ENCODE measurements around the gene STAC2. TPM values are rescaled to one million over a fixed set of nuclear protein-coding genes. Genes with fewer than 3 reads are reported as not detected.

Gene STAC2
- total and polyA plus RNA-seq, 9 of the 15 experiments (the other 6 are each of a cell fraction or from before 2014, with no cell fraction given): not detected

- TF ChIP-seq, protein P1, sequence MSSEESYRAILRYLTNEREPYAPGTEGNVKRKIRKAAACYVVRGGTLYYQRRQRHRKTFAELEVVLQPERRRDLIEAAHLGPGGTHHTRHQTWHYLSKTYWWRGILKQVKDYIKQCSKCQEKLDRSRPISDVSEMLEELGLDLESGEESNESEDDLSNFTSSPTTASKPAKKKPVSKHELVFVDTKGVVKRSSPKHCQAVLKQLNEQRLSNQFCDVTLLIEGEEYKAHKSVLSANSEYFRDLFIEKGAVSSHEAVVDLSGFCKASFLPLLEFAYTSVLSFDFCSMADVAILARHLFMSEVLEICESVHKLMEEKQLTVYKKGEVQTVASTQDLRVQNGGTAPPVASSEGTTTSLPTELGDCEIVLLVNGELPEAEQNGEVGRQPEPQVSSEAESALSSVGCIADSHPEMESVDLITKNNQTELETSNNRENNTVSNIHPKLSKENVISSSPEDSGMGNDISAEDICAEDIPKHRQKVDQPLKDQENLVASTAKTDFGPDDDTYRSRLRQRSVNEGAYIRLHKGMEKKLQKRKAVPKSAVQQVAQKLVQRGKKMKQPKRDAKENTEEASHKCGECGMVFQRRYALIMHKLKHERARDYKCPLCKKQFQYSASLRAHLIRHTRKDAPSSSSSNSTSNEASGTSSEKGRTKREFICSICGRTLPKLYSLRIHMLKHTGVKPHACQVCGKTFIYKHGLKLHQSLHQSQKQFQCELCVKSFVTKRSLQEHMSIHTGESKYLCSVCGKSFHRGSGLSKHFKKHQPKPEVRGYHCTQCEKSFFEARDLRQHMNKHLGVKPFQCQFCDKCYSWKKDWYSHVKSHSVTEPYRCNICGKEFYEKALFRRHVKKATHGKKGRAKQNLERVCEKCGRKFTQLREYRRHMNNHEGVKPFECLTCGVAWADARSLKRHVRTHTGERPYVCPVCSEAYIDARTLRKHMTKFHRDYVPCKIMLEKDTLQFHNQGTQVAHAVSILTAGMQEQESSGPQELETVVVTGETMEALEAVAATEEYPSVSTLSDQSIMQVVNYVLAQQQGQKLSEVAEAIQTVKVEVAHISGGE (CRISPR knock-in tag; IDR thresholded peaks at IDR 0.05): peak in 1 of 3 experiments; percentile 57; a peak in 2 of 6 replicates
- TF ChIP-seq THRAP3 (IDR thresholded peaks at IDR 0.05; ENCODE audit: borderline replicate concordance): no peak
- TF ChIP-seq ZNF431 (CRISPR knock-in tag; IDR thresholded peaks at IDR 0.05): no peak
- TF ChIP-seq, protein P2, sequence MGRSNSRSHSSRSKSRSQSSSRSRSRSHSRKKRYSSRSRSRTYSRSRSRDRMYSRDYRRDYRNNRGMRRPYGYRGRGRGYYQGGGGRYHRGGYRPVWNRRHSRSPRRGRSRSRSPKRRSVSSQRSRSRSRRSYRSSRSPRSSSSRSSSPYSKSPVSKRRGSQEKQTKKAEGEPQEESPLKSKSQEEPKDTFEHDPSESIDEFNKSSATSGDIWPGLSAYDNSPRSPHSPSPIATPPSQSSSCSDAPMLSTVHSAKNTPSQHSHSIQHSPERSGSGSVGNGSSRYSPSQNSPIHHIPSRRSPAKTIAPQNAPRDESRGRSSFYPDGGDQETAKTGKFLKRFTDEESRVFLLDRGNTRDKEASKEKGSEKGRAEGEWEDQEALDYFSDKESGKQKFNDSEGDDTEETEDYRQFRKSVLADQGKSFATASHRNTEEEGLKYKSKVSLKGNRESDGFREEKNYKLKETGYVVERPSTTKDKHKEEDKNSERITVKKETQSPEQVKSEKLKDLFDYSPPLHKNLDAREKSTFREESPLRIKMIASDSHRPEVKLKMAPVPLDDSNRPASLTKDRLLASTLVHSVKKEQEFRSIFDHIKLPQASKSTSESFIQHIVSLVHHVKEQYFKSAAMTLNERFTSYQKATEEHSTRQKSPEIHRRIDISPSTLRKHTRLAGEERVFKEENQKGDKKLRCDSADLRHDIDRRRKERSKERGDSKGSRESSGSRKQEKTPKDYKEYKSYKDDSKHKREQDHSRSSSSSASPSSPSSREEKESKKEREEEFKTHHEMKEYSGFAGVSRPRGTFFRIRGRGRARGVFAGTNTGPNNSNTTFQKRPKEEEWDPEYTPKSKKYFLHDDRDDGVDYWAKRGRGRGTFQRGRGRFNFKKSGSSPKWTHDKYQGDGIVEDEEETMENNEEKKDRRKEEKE (IDR thresholded peaks at IDR 0.05; ENCODE audit: borderline replicate concordance in 1 of 2, control insufficient read depth in 1 of 2, low read depth in 2 of 2, low read length in 1 of 2): peak in 1 of 2 experiments; percentile 97; a peak in 2 of 4 replicates
- no peak for TF ChIP-seq SP2 (IDR thresholded peaks at IDR 0.05; ENCODE audit: extremely low read depth, low read depth, low read length, poor library complexity, severe bottlenecking)
- TF ChIP-seq POLR2B (IDR thresholded peaks at IDR 0.05; ENCODE audit: low read depth, partially characterized antibody): peak; percentile 94
- TF ChIP-seq PCBP1 (IDR thresholded peaks at IDR 0.05; ENCODE audit: low read depth, low read length, poor library complexity, severe bottlenecking): peak; percentile 89
- TF ChIP-seq, protein P3, sequence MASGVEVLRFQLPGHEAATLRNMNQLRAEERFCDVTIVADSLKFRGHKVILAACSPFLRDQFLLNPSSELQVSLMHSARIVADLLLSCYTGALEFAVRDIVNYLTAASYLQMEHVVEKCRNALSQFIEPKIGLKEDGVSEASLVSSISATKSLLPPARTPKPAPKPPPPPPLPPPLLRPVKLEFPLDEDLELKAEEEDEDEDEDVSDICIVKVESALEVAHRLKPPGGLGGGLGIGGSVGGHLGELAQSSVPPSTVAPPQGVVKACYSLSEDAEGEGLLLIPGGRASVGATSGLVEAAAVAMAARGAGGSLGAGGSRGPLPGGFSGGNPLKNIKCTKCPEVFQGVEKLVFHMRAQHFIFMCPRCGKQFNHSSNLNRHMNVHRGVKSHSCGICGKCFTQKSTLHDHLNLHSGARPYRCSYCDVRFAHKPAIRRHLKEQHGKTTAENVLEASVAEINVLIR (CRISPR knock-in tag; IDR thresholded peaks at IDR 0.05): no peak
- TF ChIP-seq, protein P4, sequence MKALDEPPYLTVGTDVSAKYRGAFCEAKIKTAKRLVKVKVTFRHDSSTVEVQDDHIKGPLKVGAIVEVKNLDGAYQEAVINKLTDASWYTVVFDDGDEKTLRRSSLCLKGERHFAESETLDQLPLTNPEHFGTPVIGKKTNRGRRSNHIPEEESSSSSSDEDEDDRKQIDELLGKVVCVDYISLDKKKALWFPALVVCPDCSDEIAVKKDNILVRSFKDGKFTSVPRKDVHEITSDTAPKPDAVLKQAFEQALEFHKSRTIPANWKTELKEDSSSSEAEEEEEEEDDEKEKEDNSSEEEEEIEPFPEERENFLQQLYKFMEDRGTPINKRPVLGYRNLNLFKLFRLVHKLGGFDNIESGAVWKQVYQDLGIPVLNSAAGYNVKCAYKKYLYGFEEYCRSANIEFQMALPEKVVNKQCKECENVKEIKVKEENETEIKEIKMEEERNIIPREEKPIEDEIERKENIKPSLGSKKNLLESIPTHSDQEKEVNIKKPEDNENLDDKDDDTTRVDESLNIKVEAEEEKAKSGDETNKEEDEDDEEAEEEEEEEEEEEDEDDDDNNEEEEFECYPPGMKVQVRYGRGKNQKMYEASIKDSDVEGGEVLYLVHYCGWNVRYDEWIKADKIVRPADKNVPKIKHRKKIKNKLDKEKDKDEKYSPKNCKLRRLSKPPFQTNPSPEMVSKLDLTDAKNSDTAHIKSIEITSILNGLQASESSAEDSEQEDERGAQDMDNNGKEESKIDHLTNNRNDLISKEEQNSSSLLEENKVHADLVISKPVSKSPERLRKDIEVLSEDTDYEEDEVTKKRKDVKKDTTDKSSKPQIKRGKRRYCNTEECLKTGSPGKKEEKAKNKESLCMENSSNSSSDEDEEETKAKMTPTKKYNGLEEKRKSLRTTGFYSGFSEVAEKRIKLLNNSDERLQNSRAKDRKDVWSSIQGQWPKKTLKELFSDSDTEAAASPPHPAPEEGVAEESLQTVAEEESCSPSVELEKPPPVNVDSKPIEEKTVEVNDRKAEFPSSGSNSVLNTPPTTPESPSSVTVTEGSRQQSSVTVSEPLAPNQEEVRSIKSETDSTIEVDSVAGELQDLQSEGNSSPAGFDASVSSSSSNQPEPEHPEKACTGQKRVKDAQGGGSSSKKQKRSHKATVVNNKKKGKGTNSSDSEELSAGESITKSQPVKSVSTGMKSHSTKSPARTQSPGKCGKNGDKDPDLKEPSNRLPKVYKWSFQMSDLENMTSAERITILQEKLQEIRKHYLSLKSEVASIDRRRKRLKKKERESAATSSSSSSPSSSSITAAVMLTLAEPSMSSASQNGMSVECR (CRISPR knock-in tag; IDR thresholded peaks at IDR 0.05): no peak; the same call in 1 of the 2 replicates
- no peak for TF ChIP-seq ZNF512 (tag; IDR thresholded peaks at IDR 0.05)
Measured at GRCh38 chr17:39200070-39200879, 25.5 kb downstream of the STAC2 start, which contains the start of gene RPL19 (continued).

Measured in K562 (cell line).